ENCODE measurements around the gene ZKSCAN2.

ZKSCAN2 gene

DNA sequence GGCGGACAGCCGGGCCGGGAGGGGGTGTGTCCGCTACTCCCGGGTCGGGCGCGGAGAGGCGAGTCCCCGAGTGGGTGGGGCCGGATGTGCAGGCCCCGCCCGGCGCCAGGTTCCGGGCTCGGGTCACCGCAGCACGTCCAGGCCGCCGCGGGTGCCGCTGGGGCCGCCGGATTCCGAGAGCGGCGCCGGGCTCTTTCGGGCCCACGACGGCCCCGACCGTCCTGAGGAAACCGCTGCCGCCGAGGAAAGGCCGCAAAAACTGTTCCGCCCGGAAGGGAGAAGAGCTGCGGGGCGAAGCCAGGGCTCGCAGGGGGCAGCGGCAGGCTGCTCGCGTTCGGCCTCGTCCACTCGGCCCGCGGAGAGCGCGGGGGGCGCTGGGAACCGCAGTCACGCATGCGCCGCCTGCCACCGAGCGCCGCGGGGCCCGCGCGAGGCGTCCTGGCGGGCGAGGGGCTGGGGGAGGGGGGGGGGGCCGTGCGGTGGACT is at the start of gene ZKSCAN2:
ZKSCAN2 (minus strand) TSS at position 376 of the 486 bp plus-strand sequence. CDS start 718 bp downstream, outside the sequence.
- Mint-ChIP-seq H3K36me3 (no peaks in the 10 kb centered on the region), H3K27me3 (no peaks in the 10 kb centered on the region), H3K4me1 (peaks cover 63% of the 10 kb centered on the region), H3K4me3 (peak within 1 kb of the TSS; percentile 94), H3K27ac (peak within 1 kb of the TSS; percentile 97), H3K9me3 (no peaks in the 10 kb centered on the region)

DNA sequence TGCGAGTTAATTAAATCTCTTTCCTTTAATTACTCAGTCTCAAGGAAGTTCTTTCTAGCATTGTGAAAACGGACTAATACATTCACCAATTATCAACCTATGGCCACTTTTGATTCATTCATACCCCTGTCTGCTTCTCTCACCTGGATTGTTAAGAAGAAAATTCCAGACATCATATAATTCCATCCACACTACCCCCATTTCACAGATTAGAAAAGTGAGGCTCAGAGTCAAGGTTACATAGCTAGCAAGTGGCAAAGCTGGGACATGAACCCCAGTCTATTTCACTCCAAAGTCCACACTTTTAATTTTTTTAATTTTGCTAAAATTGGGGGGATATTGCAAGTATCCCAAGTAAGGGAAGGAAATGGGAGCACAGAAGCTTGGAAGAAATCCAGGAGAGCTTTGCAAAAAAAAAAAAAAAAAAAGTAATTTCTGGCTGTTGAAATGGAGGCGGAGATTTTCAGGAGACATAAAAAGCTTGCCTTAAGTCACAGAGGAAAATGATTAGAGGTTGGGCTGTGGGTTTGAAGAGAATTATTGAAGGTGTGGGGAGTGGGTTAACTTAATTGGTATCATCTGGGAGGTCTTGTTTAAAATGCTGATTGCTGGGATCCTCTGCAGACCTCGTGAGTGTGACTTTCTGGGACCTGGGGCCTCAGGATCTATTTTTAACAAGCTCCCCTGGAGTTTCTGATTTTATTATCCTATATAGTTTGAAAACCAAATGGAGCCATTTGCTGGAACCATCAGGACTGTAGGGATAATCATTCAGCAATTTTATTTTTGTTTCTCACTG is 42.3 kb upstream of the ZKSCAN2 start:
- Mint-ChIP-seq H3K9me3 (no peaks in the 10 kb centered on the region), H3K36me3 (no peaks in the 10 kb centered on the region), H3K4me3 (no peak overlapping the region), H3K27ac (no peak overlapping the region), H3K4me1 (peaks cover 12% of the 10 kb centered on the region), H3K27me3 (no peaks in the 10 kb centered on the region)

DNA sequence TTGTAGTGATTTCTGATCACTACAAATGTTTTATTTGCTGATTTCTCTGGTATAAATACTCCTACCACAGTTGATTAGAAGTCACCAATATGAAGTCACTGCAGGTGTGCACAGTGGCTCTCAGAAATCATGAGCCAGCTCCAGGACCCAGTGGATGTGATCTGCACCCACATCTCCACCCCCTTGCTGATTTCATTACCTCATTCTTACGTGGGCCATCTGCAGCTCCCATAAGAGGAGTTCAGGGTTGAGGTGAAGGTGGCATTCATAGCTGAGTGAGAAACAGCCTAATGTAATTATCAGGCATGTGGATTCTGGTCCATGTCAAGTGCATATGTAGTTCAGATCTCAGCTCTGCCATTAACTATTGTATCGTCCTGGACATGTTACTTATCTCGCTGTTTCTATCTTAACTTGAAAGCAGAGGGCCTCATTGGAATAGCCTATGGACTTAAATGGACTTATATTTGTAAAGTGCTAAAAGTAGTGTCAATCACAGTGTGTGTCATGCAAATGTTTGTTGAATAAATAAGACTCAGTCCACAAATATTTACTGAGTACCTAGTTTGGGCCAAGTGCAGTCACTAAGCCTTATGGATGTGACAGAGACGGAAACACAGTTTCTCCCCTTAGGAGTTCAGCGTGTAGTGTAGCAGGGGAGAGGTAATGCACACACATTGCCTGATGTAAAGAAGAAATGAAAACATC is 40.7 kb upstream of the ZKSCAN2 start:
- peaks cover 2% of the 10 kb centered on the region for H3K27me3 Mint-ChIP-seq
- H3K36me3 Mint-ChIP-seq, result no peaks in the 10 kb centered on the region
- H3K9me3 Mint-ChIP-seq, result no peaks in the 10 kb centered on the region
- no peak overlapping the region for H3K4me3 Mint-ChIP-seq
- H3K4me1 Mint-ChIP-seq, result peaks cover 12% of the 10 kb centered on the region
- H3K27ac Mint-ChIP-seq, result no peak overlapping the region

DNA sequence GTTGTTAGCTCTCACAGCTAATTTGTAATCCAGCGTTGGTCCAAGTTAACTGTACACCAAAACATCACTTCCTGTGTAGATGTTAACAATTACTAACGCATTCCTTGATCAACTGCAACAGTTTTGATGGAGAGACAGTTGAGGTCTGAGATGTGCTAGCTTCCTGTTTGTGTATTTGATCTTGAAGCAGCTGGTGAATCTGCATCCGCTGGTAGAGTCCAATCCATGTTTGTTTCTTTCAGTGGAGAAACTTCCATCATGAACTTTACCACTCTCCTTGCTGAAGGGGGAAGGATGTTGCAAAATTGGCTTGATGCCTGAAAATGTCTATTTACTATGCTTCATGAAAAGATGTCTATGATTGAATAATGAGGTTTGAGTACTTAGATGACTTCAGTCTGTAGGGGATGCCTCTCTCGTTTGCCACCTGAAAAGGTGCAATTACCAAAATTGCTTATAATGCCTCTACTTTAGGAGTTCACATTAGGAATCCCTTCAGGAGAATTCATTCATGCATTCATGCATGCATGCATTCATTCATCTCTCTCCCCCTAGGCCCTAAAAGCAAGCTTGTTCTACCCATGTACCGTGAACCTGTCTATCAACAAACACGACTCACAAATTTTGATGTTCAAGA is 39.6 kb upstream of the ZKSCAN2 start:
- Mint-ChIP-seq H3K9me3 (no peaks in the 10 kb centered on the region), H3K27ac (no peak overlapping the region), H3K4me1 (peaks cover 12% of the 10 kb centered on the region), H3K36me3 (no peaks in the 10 kb centered on the region), H3K27me3 (peaks cover 3% of the 10 kb centered on the region), H3K4me3 (no peak overlapping the region)

DNA sequence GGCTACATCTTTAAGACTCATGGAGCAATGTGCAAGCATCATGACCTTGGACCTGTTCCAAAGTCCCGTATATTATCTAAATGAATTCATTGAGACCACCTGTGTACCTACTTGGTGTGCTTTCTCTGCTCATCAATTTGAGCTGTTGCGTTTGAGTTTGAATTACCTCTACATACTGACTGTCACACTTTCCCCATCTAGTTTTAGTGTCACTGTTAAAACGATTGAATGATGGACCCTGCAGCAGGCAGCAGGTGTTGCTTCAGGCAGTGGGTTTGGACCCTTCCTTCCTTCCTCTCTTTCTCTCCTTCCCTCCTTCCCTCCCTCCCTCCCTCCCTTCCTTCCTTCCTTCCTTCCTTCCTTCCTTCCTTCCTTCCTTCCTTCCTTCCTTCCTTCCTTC is 33.9 kb upstream of the ZKSCAN2 start:
- Mint-ChIP-seq H3K36me3 (peaks cover 3% of the 10 kb centered on the region), H3K9me3 (no peaks in the 10 kb centered on the region), H3K4me3 (no peak overlapping the region), H3K27ac (no peak overlapping the region), H3K4me1 (no peaks in the 10 kb centered on the region), H3K27me3 (peaks cover 3% of the 10 kb centered on the region)

DNA sequence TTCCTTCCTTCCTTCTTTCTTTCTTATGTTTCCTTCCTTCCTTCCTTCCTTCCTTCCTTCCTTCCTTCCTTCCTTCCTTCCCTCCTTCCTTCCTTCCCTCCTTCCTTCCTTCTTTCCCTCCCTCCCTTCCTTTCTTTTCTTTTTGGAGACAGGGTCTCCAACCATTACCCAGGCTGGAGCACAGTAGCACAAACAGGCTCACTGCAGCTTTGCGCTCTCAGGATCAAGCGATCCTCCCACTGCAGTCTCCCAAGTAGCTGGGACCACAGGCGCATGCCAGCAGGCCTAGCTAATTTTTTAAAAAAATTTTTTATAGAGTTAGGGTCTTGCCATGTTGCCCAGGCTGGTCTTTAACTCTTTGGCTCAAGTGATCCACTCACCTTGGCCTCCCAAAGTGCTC is 31.8 kb upstream of the ZKSCAN2 start:
- H3K4me3 Mint-ChIP-seq, result no peak overlapping the region
- no peak overlapping the region for H3K27ac Mint-ChIP-seq
- H3K9me3 Mint-ChIP-seq, result no peaks in the 10 kb centered on the region

DNA sequence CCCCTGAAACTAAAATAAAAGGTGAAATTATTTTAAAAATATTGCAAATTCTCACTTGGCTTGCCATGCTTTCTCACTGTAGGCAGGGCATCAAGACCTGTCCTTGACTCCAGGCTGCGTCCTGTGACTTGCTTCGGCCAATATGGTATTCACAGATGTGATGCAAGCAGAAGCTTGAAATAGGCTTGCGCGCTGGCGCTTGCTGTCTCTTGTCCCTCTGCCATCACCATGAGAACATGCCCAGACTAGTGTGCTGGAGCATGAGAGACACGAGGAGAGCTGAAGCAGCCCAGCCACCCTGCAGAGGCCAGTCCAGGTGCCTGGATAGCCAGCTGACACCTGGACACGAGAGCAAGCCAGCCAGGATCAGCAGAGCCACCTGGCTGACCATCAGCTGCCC is 21.8 kb upstream of the ZKSCAN2 start:
- H3K4me1 Mint-ChIP-seq, result no peaks in the 10 kb centered on the region
- H3K27me3 Mint-ChIP-seq, result peaks cover 3% of the 10 kb centered on the region
- H3K27ac Mint-ChIP-seq, result no peak overlapping the region

More for the DNA sequence above, 31.8 kb upstream of the ZKSCAN2 start:
- peaks cover 3% of the 10 kb centered on the region for H3K27me3 Mint-ChIP-seq
- peaks cover 3% of the 10 kb centered on the region for H3K36me3 Mint-ChIP-seq
- H3K4me1 Mint-ChIP-seq, result no peaks in the 10 kb centered on the region

DNA sequence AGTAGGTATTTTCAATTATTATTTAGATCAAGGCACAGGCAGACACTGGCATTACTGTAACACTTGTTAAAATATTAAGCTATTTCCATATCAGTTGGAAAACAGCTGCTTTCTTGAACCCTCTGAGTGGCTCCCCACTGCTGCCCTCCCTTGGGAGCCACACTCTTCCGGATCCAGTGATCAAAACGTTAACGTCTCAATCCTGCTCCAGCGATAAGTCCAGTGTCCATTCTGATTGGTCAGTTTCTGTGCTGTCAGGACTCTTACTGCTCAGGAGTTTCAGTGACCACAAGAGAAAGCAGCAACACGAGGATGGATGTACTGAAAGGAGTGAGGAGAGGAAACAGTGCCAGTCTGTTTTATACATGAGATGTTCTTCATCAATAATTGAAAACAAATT is 13.8 kb upstream of the ZKSCAN2 start:
- Mint-ChIP-seq H3K36me3 (peaks cover under 1% of the 10 kb centered on the region), H3K27me3 (no peaks in the 10 kb centered on the region), H3K4me1 (peaks cover 5% of the 10 kb centered on the region), H3K4me3 (no peak overlapping the region), H3K27ac (no peak overlapping the region), H3K9me3 (no peaks in the 10 kb centered on the region)

More for the DNA sequence above, 21.8 kb upstream of the ZKSCAN2 start:
- H3K9me3 Mint-ChIP-seq, result no peaks in the 10 kb centered on the region
- no peak overlapping the region for H3K4me3 Mint-ChIP-seq
- no peaks in the 10 kb centered on the region for H3K36me3 Mint-ChIP-seq

DNA sequence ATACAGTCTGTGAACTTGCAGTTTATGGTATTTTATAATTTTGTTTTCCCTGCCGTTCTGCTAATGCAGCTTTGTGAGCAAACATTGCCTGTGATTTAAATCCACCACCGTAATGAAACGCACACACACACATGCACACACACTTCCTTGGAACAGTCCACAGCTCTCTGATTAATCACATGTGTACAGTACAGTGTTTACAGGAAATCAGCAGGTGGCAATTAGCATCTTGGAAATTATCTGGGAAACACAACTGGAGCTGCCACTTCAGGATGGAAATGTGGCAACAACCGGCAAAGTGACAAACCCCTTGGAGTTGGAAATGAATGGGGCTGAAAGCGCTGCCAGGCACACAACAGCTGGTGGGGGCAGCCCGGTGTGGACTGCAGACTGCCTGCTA is 12.9 kb upstream of the ZKSCAN2 start:
- H3K27me3 Mint-ChIP-seq, result no peaks in the 10 kb centered on the region
- peaks cover 5% of the 10 kb centered on the region for H3K36me3 Mint-ChIP-seq
- no peak overlapping the region for H3K27ac Mint-ChIP-seq
- H3K4me1 Mint-ChIP-seq, result peaks cover 9% of the 10 kb centered on the region
- no peaks in the 10 kb centered on the region for H3K9me3 Mint-ChIP-seq
- H3K4me3 Mint-ChIP-seq, result no peak overlapping the region

DNA sequence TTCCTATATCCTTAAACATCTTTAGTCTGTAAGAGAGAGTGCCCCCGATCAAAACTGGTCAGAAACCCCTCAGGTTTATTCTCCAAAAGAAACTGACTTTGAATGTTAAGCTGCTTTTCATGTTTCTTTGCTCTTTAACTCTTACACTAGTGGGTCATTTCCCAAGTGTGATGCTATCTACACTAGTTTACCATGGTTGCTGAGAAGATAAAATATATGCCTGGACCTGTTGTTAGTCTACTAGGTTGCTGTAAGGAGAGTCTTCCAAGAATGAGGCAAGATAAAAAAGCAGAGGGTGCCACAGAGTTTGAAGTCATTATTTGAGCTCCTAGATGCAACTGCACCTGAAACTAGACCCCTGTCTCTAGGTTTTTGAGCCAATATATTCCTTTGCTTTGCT is 12.2 kb upstream of the ZKSCAN2 start:
- H3K9me3 Mint-ChIP-seq, result no peaks in the 10 kb centered on the region
- H3K27me3 Mint-ChIP-seq, result no peaks in the 10 kb centered on the region
- H3K36me3 Mint-ChIP-seq, result peaks cover 5% of the 10 kb centered on the region
- H3K4me1 Mint-ChIP-seq, result peaks cover 9% of the 10 kb centered on the region
- no peak overlapping the region for H3K4me3 Mint-ChIP-seq
- peak overlapping the region; percentile 47 for H3K27ac Mint-ChIP-seq

DNA sequence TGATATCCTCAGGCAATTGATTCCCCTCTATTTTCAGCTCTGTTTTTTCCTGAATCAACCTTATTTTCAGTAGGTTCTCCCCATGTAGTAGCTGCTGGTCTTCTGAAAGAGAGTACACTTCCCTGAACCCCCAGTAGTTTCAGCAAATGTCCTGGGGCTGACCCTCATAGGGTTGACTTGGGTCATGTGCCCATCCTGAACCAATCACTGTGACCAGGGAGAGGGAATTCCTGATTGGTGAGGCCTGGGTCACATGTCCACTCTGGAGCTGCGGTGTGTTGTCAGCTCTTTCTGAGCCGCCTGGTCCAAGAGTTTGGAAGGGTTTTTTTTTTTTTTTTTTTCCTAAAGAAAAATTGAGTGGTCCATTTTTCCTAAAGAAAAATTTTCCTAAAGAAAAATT is 8.3 kb upstream of the ZKSCAN2 start:
- H3K9me3 Mint-ChIP-seq, result no peaks in the 10 kb centered on the region
- peaks cover 7% of the 10 kb centered on the region for H3K36me3 Mint-ChIP-seq

DNA sequence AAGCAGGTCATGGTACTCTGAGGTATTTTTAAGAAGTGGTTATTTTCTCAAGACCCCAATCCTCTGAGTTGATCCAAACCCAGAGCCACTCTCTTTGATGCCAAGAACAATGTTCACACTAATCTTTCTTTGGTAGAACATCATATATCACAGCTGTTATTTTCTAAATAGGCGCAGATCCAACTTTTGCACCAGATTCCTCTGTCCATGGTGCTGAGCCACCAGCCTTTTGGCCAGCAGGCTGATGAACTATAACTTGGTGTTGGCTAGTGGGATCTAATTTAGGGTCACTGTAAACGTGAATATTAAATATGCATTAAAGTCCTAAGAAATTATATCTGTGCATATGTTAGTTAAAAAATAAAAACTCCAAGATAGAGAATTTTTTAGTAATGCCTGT is 7.0 kb upstream of the ZKSCAN2 start:
- no peak overlapping the region for H3K27ac Mint-ChIP-seq

More for the DNA sequence above, 8.3 kb upstream of the ZKSCAN2 start:
- H3K27me3 Mint-ChIP-seq, result no peaks in the 10 kb centered on the region
- H3K27ac Mint-ChIP-seq, result no peak overlapping the region
- no peak overlapping the region for H3K4me3 Mint-ChIP-seq
- H3K4me1 Mint-ChIP-seq, result peaks cover 21% of the 10 kb centered on the region

DNA sequence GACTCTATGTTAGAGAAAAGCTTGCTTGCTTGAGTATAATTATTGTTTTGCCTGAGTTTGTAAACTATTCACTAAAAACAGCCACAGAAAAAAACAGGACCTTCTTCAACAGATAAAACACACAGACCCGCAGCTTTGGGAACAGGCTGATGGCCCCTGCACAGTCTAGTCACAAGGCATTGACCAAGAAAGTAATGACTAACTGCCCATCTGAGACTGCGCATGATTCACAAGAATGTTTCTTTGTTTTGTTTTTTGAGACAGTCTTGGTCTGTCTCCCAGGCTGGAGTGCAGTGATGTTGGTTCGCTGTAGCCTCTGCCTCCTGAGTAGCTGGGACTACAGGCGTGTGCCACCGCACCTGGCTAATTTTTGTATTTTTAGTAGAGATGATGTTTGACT is 2.8 kb upstream of the ZKSCAN2 start:
- Mint-ChIP-seq H3K4me1 (peaks cover 52% of the 10 kb centered on the region), H3K4me3 (no peak overlapping the region), H3K36me3 (peaks cover 2% of the 10 kb centered on the region), H3K27ac (peak overlapping the region; percentile 46), H3K27me3 (no peaks in the 10 kb centered on the region), H3K9me3 (no peaks in the 10 kb centered on the region)

More for the DNA sequence above, 7.0 kb upstream of the ZKSCAN2 start:
- Mint-ChIP-seq H3K36me3 (peaks cover 7% of the 10 kb centered on the region), H3K9me3 (no peaks in the 10 kb centered on the region), H3K4me3 (no peak overlapping the region), H3K4me1 (peaks cover 25% of the 10 kb centered on the region), H3K27me3 (no peaks in the 10 kb centered on the region)

DNA sequence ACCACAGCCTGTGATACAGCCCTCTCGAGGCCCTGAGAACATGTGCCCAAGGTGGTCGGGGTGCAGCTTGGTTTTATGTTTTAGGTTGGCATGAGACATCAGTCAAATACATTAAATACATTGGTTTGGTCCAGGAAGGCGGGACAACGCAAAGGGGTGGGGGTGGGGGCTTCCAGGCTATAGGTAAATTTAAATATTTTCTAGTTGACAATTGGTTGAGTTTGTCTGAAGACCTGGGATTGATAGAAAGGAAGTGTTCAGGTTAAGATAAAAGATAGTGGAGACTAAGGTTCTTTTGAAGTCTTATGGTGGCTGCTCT is 1.2 kb upstream of the ZKSCAN2 start:
- Mint-ChIP-seq H3K27me3 (no peaks in the 10 kb centered on the region), H3K36me3 (no peaks in the 10 kb centered on the region), H3K27ac (peak overlapping the region; percentile 97), H3K9me3 (no peaks in the 10 kb centered on the region), H3K4me1 (peaks cover 53% of the 10 kb centered on the region), H3K4me3 (peak overlapping the region; percentile 94)

DNA sequence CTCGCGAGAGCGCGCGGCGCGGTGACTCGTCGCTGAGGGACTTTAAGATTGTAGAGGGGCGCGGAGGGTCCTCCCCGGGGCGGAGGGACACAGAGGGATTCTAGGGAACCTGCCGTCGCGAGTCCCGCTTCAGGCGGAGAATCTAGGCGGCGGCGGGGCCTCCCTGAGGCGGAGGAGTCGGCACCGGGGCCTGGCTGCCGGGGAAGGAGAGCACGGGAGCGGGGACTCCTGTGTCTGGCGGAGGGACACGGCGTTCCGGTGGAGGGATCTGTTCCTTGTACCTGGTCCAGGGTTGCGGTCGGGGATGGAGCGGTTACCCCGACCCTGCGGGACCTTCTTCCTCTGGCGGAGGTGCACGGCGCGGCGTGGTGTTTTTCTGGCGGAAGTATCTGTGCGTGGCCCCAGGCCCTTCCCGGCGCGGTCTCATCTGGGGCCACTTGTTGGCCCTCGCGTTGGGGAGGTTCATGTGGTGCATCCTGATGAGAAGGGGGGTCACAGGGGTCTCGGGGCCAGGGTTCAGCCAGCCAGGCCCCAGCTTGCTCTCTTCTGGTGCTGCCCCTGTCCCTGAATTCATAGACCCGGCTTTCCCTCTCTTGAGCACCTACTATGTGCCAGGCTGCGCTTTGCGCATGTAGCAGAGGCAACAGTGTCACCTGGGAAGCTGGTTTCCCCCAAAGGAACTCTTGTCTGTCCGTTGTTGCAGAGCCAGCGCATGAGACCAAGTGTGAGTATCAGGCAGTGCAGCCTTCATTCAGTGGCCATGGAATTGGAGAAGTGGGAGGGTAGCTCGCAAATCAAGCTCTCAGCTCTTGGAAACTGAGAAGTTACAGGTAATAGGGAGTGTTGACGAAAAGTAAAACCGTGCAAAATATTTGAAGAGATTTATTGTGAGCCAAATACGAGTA is 563 bp upstream of the ZKSCAN2 start:
- Mint-ChIP-seq H3K4me3 (peak overlapping the region; percentile 94), H3K9me3 (no peaks in the 10 kb centered on the region), H3K27ac (peak overlapping the region; percentile 97), H3K36me3 (no peaks in the 10 kb centered on the region), H3K4me1 (peaks cover 56% of the 10 kb centered on the region), H3K27me3 (no peaks in the 10 kb centered on the region)

Data from activated naive CD4-positive, alpha-beta T cell treated with anti-CD3 and anti-CD28 coated beads, Interleukin-2, amount 50 U/mL, for 24 hours (primary cell).